HepG2 (cell line): ENCODE measurements around the gene MEIS3. TPM values are rescaled to one million over a fixed set of nuclear protein-coding genes. Genes with fewer than 3 reads are reported as not detected.

Experiments
- CBX2 ChIP-seq, 2 experiments: fragments of 200-600 bp in 1 of 2; sonication (generic); formaldehyde crosslinking in 1 of 2; IDR thresholded peaks; 2 replicates each; pipeline versions ENCODE4 v1.7.0 to v1.8.1; 2018 to 2022; ENCODE audit warnings: low read depth in 2 of 2, low read length in 1 of 2, mild to moderate bottlenecking in 1 of 2, missing genetic modification reagents in 1 of 2
- ERF ChIP-seq: IDR thresholded peaks from 2 replicates; pipeline ENCODE4 v1.6.1; 2018; ENCODE audit warnings: missing biosample characterization, missing genetic modification reagents
- GATAD2A ChIP-seq: IDR thresholded peaks from 2 replicates; pipeline ENCODE4 v1.6.1; 2016
- HOXA7 ChIP-seq: sonication (generic); formaldehyde crosslinking; IDR thresholded peaks from 2 replicates; pipeline ENCODE4 v1.8.1; 2022; ENCODE audit warnings: mild to moderate bottlenecking, missing genetic modification reagents, moderate library complexity
- IKZF4 ChIP-seq: sonication (generic); formaldehyde crosslinking; IDR thresholded peaks from 2 replicates; pipeline ENCODE4 v1.5.1; 2020; ENCODE audit warnings: borderline replicate concordance, mild to moderate bottlenecking, low read depth, missing genetic modification reagents; ENCODE audit errors: not compliant biosample characterization
- KAT8 ChIP-seq: IDR thresholded peaks from 2 replicates; pipeline ENCODE4 v1.6.1; 2016; ENCODE audit warnings: missing genetic modification reagents, missing compliant biosample characterization
- MED13 ChIP-seq: sonication (generic); formaldehyde crosslinking; IDR thresholded peaks from 2 replicates; pipeline ENCODE4 v1.5.0; 2020; ENCODE audit warnings: missing genetic modification reagents
- MYC ChIP-seq: sonication (generic); formaldehyde crosslinking; IDR thresholded peaks from 2 replicates; pipeline ENCODE4 v1.9.0; 2021; ENCODE audit warnings: missing genetic modification reagents, borderline replicate concordance
- NFKB2 ChIP-seq: sonication (generic); formaldehyde crosslinking; IDR thresholded peaks from 2 replicates; pipeline ENCODE4 v1.4.0; 2020; ENCODE audit warnings: missing genetic modification reagents, borderline replicate concordance
- XRCC5 ChIP-seq: fragments of 200-400 bp; formaldehyde crosslinking; optimal IDR thresholded peaks from 2 replicates; pipeline ENCODE3; 2017; ENCODE audit warnings: mild to moderate bottlenecking, low read length
- ZHX1 ChIP-seq: sonication (generic); formaldehyde crosslinking; IDR thresholded peaks from 2 replicates; pipeline ENCODE4 v1.8.1; 2022; ENCODE audit warnings: low read depth, mild to moderate bottlenecking, missing genetic modification reagents
- ZMYM2 ChIP-seq: sonication (generic); formaldehyde crosslinking; IDR thresholded peaks from 2 replicates; pipeline ENCODE4 v1.8.0; 2022; ENCODE audit warnings: mild to moderate bottlenecking, missing genetic modification reagents
- ZNF121 ChIP-seq: sonication (generic); formaldehyde crosslinking; IDR thresholded peaks from 2 replicates; pipeline ENCODE4 v1.5.0; 2020; ENCODE audit warnings: mild to moderate bottlenecking, missing genetic modification reagents
- ZNF230 ChIP-seq: sonication (generic); formaldehyde crosslinking; IDR thresholded peaks from 2 replicates; pipeline ENCODE4 v1.4.0; 2020; ENCODE audit warnings: mild to moderate bottlenecking, missing genetic modification reagents
- ZNF30 ChIP-seq: sonication (generic); formaldehyde crosslinking; IDR thresholded peaks from 2 replicates; pipeline ENCODE4 v1.5.0; 2020; ENCODE audit warnings: mild to moderate bottlenecking, missing genetic modification reagents
- ZNF33B ChIP-seq: sonication (generic); formaldehyde crosslinking; IDR thresholded peaks from 2 replicates; pipeline ENCODE4 v1.5.1; 2020; ENCODE audit warnings: mild to moderate bottlenecking, missing genetic modification reagents
- ZNF577 ChIP-seq: sonication (generic); formaldehyde crosslinking; IDR thresholded peaks from 2 replicates; pipeline ENCODE4 v1.4.0; 2020; ENCODE audit warnings: mild to moderate bottlenecking, low read depth, missing genetic modification reagents, borderline replicate concordance
- polyA plus RNA-seq, 8 experiments: library from polyadenylated mRNA; depleted of rRNA in 3 of 8; stranded (reverse) in 7 of 8; unstranded in 1 of 8; fragments of >200 nt; fragmentation: Illumina TruSeq in 4 of 8; extraction: Trizol in 4 of 8; gene quantifications; 2 replicates each; pipeline versions ENCODE4 v1.2.1 to v1.2.3, GENCODE V29; 2011 to 2016; ENCODE audit warnings: low read depth in 4 of 8, missing spikeins in 1 of 8, mixed read lengths in 1 of 8; ENCODE audit not compliant: insufficient read depth in 1 of 8
- total RNA-seq, 5 experiments: library from RNA; depleted of rRNA; stranded (reverse); fragments of >200 nt; fragmentation: Illumina TruSeq; extraction: Trizol; gene quantifications; 2 replicates each; pipeline ENCODE4 v1.2.3, GENCODE V29; 2016; ENCODE audit warnings: low read depth in 1 of 5
- TF ChIP-seq, protein P1 (sequence below): conservative IDR thresholded peaks from 2 replicates; pipeline ENCODE4 v1.6.1; 2018; ENCODE audit warnings: missing genetic modification reagents
- TF ChIP-seq, protein P2 (sequence below): sonication (generic); formaldehyde crosslinking; conservative IDR thresholded peaks from 2 replicates; pipeline ENCODE4 v1.4.0; 2020; ENCODE audit warnings: mild to moderate bottlenecking, missing genetic modification reagents, moderate library complexity
- TF ChIP-seq, protein P3 (sequence below): IDR thresholded peaks from 2 replicates; pipeline ENCODE4 v1.6.1; 2016; ENCODE audit warnings: missing compliant biosample characterization, missing genetic modification reagents, borderline replicate concordance

The MEIS3 gene
- total and polyA plus RNA-seq, 2 of the 13 experiments (the other 11 are each of a cell fraction or from before 2014, with no cell fraction given), result 0.09 to 0.70 TPM

GRCh38 chr19:47430041-47430802, 10.9 kb upstream of the MEIS3 start (continued):
- TF ChIP-seq MYC (CRISPR knock-in tag) (peak; percentile 74), ERF (CRISPR knock-in tag) (peak; percentile 69; the same call in 1 of the 2 replicates), ZNF230 (CRISPR knock-in tag) (no peak), ZNF121 (no peak), KAT8 (no peak), ZNF577 (no peak), ZHX1 (CRISPR knock-in tag) (no peak), ZNF33B (CRISPR knock-in tag) (no peak; the same call in 1 of the 2 replicates), XRCC5 (no peak), NFKB2 (CRISPR knock-in tag) (peak; percentile 76; the same call in 1 of the 2 replicates), MED13 (CRISPR knock-in tag) (no peak), CBX2 (IDR thresholded peaks at IDR 0.05; ENCODE audit: low read depth, low read length) (no peak), CBX2 (CRISPR knock-in tag; IDR thresholded peaks at IDR 0.05; ENCODE audit: low read depth) (peak; percentile 72; the same call in 1 of the 2 replicates), HOXA7 (CRISPR knock-in tag) (no peak), GATAD2A (CRISPR knock-in tag) (0 out of 2 replicates have a peak, but pooled peaks have one; percentile 21), ZNF30 (CRISPR knock-in tag) (peak; percentile 37; the same call in 1 of the 2 replicates), ZMYM2 (0 out of 2 replicates have a peak, but pooled peaks have one; percentile 26), IKZF4 (CRISPR knock-in tag) (no peak)
- TF ChIP-seq, protein P1, sequence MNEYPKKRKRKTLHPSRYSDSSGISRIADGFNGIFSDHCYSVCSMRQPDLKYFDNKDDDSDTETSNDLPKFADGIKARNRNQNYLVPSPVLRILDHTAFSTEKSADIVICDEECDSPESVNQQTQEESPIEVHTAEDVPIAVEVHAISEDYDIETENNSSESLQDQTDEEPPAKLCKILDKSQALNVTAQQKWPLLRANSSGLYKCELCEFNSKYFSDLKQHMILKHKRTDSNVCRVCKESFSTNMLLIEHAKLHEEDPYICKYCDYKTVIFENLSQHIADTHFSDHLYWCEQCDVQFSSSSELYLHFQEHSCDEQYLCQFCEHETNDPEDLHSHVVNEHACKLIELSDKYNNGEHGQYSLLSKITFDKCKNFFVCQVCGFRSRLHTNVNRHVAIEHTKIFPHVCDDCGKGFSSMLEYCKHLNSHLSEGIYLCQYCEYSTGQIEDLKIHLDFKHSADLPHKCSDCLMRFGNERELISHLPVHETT (CRISPR knock-in tag), result 0 out of 2 replicates have a peak, but pooled peaks have one; percentile 19
- TF ChIP-seq, protein P2, sequence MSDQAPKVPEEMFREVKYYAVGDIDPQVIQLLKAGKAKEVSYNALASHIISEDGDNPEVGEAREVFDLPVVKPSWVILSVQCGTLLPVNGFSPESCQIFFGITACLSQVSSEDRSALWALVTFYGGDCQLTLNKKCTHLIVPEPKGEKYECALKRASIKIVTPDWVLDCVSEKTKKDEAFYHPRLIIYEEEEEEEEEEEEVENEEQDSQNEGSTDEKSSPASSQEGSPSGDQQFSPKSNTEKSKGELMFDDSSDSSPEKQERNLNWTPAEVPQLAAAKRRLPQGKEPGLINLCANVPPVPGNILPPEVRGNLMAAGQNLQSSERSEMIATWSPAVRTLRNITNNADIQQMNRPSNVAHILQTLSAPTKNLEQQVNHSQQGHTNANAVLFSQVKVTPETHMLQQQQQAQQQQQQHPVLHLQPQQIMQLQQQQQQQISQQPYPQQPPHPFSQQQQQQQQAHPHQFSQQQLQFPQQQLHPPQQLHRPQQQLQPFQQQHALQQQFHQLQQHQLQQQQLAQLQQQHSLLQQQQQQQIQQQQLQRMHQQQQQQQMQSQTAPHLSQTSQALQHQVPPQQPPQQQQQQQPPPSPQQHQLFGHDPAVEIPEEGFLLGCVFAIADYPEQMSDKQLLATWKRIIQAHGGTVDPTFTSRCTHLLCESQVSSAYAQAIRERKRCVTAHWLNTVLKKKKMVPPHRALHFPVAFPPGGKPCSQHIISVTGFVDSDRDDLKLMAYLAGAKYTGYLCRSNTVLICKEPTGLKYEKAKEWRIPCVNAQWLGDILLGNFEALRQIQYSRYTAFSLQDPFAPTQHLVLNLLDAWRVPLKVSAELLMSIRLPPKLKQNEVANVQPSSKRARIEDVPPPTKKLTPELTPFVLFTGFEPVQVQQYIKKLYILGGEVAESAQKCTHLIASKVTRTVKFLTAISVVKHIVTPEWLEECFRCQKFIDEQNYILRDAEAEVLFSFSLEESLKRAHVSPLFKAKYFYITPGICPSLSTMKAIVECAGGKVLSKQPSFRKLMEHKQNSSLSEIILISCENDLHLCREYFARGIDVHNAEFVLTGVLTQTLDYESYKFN (CRISPR knock-in tag), result peak; percentile 38; the same call in 1 of the 2 replicates
- TF ChIP-seq, protein P3, sequence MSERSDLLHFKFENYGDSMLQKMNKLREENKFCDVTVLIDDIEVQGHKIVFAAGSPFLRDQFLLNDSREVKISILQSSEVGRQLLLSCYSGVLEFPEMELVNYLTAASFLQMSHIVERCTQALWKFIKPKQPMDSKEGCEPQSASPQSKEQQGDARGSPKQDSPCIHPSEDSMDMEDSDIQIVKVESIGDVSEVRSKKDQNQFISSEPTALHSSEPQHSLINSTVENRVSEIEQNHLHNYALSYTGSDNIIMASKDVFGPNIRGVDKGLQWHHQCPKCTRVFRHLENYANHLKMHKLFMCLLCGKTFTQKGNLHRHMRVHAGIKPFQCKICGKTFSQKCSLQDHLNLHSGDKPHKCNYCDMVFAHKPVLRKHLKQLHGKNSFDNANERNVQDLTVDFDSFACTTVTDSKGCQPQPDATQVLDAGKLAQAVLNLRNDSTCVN, result 0 out of 2 replicates have a peak, but pooled peaks have one; percentile 45
